ENCODE measurements around the gene GLRX. TPM values are rescaled to one million over a fixed set of nuclear protein-coding genes. Genes with fewer than 3 reads are reported as not detected.

Gene GLRX
- polyA plus RNA-seq, 1 of the 3 experiments (the other 2 are of a cell fraction), result 40.0 TPM

DNA sequence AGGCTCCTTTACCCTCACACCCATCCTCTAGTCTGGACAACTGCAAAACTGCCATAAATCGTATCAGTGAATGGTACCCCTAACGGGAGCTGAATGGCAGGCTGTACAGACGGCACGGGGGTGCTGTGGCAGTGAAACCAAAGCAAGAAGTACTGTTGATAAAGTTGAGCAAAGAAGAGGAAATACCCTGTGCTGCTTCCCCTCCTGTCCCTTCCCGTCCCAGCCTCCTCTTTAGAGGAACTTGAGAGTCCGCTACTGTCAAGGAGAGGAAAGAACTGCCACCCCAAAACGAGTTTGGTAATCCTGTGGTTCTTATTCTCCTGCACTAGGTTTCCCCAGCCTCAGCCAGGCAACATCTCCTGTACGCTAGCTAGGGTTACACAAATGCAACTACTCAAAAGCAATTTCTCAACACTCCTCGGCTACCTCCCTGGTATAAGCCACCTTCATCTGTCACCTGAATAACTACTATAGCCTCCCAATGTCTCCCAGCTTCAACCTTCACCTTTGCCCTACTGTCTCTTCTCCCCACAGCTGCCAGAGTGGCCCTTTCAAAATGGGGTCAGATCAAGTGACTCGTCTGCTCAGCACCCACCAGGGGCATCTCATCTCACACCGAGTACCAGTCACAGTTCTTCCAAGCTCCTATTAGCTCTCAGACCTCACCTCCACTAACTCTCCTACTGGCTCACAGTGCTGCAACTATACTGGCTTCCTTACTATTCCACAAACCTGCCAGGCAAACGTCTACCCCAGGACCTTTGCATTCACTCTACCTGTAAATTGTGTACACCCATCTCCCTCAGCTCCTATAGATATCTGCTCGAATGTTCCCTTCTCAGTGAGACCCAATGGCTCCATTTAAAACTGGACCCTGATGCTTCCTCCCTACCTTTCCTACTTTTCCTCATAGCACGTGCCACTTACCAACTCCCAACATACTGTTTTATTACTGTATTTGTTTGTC lies 4.1 kb downstream of the GLRX start (continued):
- TF ChIP-seq, protein P1, sequence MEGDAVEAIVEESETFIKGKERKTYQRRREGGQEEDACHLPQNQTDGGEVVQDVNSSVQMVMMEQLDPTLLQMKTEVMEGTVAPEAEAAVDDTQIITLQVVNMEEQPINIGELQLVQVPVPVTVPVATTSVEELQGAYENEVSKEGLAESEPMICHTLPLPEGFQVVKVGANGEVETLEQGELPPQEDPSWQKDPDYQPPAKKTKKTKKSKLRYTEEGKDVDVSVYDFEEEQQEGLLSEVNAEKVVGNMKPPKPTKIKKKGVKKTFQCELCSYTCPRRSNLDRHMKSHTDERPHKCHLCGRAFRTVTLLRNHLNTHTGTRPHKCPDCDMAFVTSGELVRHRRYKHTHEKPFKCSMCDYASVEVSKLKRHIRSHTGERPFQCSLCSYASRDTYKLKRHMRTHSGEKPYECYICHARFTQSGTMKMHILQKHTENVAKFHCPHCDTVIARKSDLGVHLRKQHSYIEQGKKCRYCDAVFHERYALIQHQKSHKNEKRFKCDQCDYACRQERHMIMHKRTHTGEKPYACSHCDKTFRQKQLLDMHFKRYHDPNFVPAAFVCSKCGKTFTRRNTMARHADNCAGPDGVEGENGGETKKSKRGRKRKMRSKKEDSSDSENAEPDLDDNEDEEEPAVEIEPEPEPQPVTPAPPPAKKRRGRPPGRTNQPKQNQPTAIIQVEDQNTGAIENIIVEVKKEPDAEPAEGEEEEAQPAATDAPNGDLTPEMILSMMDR (IDR thresholded peaks at IDR 0.05), result no peak
- no peak for TF ChIP-seq FOSL2 (IDR thresholded peaks at IDR 0.05; ENCODE audit: borderline replicate concordance, low read depth)

GRCh38 chr5:95817430-95817829 lies 5.1 kb downstream of the GLRX start:
- peaks cover 2 to 5% of the 10 kb centered on the region in 2 experiments for H3K36me3 ChIP-seq (replicated peaks in 1 of 2; ENCODE audit: control insufficient read depth in 1 of 2, insufficient read depth in 2 of 2, low read length in 1 of 2)
- no peak overlapping the region for H3K4me2 ChIP-seq
- H3K9me2 ChIP-seq, result no peaks in the 10 kb centered on the region
- H3K9ac ChIP-seq, result no peak overlapping the region
- ChIA-PET CTCF (interaction anchor here (0.6 to 4.5 kb wide), 4 partner anchors 36 to 174 kb away, joined by 3 to 28 read pairs (median 3); no protein-coding TSS in a partner anchor), POLR2A (no interaction called here)
- WGBS (ENCODE audit: low lambda C conversion rate), result 80% methylated on average over 9 of the region's 12 CpGs
- H3K79me2 ChIP-seq (ENCODE audit: insufficient read depth), result peaks cover 14% of the 10 kb centered on the region; the same call in 1 of the 2 replicates
- no peak for DNase-seq
- H3K4me1 ChIP-seq (ENCODE audit: control insufficient read depth in 1 of 2, insufficient read depth in 2 of 2, low read depth in 1 of 2, low read length in 1 of 2), result peaks cover 6 to 7% of the 10 kb centered on the region in 2 experiments; a peak in 3 of 4 replicates
- H4K20me1 ChIP-seq (ENCODE audit: insufficient read depth), result no peaks in the 10 kb centered on the region
- H3F3A ChIP-seq (replicated peaks; ENCODE audit: insufficient read depth), result peaks cover 2% of the 10 kb centered on the region
- H2AFZ ChIP-seq (ENCODE audit: low read depth), result no peak overlapping the region
- no peaks in the 10 kb centered on the region for H3K9me3 ChIP-seq
- TF ChIP-seq EZH2phosphoT487 (IDR thresholded peaks at IDR 0.05; ENCODE audit: borderline replicate concordance, low read depth) (no peak), GABPA (IDR thresholded peaks at IDR 0.05; ENCODE audit: low read depth) (no peak), TEAD4 (IDR thresholded peaks at IDR 0.05; ENCODE audit: borderline replicate concordance, insufficient read depth) (no peak), RCOR1 (IDR thresholded peaks at IDR 0.05; ENCODE audit: low read length) (no peak), NRF1 (IDR thresholded peaks at IDR 0.05; ENCODE audit: low read depth, low read length) (no peak), GATA2 (CRISPR knock-in tag; IDR thresholded peaks at IDR 0.05) (no peak), RFX5 (IDR thresholded peaks at IDR 0.05; ENCODE audit: low read length) (no peak), PBX3 (IDR thresholded peaks at IDR 0.05) (no peak), TCF12 (IDR thresholded peaks at IDR 0.05) (no peak), FOXM1 (IDR thresholded peaks at IDR 0.05; ENCODE audit: low read depth) (no peak), SIN3A (IDR thresholded peaks at IDR 0.05; ENCODE audit: borderline replicate concordance, low read depth, low read length) (no peak), JUND (IDR thresholded peaks at IDR 0.05) (no peak), POLR2AphosphoS5 (IDR thresholded peaks at IDR 0.05; ENCODE audit: low read depth, low read length) (no peak)
- TF ChIP-seq, protein P1 (IDR thresholded peaks at IDR 0.05), result no peak
- H3K27ac ChIP-seq (ENCODE audit: low read depth in 2 of 2, low read length in 1 of 2), result no peak overlapping the region
- no peaks in the 10 kb centered on the region for H3K27me3 ChIP-seq (ENCODE audit: insufficient read depth)
- no peak overlapping the region for H3K4me3 ChIP-seq (ENCODE audit: low read depth in 2 of 2, low read length in 1 of 2)

Measured in SK-N-SH (cell line).